Cerebellar nuclear complex (tissue), 1 donor: ENCODE measurements around the gene OXNAD1.

Experiments used
- DNase-seq, 2 experiments: peaks; one replicate each; lab custom pipeline; 2025; lab: John Stamatoyannopoulos, UW

OXNAD1 gene

GRCh38 chr3:16279010-16279801 is 14.2 kb downstream of the OXNAD1 start:
- no peak for DNase-seq

DNA sequence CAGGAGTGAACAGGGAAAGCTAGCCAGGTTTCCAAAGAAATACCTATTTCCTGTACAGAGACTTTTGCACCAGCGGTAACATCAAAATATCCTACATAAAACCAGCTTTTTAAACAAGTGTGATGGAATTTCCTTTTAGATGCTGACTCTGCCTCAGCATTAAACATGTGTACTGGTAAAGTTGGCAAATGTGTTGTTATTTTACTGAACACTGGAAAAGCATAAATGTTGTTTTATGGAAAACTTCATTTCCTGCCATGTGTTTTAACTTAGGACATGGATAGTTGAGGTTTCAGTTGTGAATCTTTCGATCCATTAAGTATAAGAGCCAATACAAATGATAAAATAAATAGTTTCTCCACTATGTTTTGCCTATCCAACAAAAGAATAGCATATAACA is 15.7 kb downstream of the OXNAD1 start:
- no peak for DNase-seq

- DNase-seq = no peak
These were observed 19.6 kb downstream of the OXNAD1 start for GRCh38 chr3:16284633-16285032.

DNA sequence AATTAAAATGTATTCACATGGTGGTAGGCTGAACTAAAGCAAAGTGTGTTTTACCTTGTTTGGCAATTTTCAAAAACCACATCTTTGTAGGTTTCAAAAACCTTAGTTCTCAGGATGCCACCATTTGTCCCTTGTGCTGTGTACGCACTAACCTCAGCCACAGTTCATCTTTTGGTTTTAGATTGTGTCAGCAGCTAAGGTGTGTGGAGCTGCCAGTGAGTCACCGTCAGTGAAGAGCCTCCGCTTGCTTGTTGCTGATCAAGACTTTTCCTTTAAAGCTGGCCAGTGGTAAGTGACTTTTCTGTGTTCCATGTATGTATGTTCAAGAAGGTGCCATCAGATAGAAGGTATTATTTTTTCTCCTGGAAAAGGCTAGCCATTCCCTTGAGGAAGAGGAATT is 21.1 kb downstream of the OXNAD1 start:
- no peak for DNase-seq

GRCh38 chr3:16286751-16287543 is 21.9 kb downstream of the OXNAD1 start:
- no peak for DNase-seq

DNA sequence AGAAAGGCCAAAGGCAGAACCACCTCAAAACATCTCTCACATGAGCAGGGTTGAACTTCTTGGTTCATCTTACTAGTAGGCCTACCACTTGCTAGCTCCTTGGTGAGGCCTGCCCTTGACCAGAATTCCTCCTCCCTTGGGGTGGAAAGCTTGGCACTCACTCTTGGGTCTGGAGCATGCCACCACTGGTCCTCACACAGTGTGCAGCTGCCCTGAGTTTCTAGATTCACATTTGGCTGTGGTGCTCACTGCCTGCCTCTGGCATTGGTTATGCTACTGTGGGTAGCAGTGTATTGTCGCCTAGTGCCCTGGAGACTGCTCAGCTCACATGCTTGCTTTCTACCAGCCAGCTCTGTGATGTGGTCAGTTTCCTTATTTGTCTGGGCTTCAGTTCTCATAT is 23.7 kb downstream of the OXNAD1 start:
- DNase-seq = no peak

- no peak for DNase-seq
These were observed 24.3 kb downstream of the OXNAD1 start for GRCh38 chr3:16289144-16289889.

DNA sequence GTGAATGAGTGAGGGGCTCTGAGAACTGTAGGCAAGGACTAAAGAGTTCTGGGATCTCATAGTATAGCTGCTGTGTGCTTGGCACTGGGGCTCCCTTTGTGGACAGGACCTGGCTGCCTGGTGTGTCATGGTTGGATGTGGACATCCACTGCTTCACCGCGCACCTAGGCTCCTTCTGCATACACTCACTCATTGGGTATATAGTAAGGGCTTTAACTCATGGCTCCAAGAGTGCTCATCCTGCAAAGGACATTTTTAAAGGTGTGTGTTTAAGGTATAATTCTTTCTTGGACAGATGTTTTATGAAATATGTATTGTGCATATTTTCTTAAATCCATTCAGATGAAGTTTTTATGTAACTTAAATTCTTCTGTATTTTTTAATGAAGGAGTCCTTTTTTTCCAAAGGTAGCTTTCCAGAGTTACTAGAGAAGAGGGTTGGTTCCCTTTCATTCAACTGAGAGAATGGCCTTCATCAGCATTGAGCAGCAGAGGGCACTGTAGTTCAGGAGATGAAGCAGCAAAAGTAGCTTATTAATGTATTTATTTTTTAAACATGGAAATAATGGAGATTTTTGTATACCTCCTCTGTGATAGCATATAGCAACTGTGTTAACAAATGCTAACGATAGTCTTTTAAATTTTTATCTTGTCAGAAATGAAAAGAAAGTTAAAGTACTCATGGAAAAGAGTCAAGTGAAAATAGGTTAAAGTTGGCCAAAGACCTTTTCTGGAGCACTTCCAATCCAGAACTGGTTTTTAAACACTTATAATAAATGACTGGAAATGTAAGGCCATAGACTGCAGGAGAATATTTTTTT is 25.2 kb downstream of the OXNAD1 start:
- DNase-seq = no peak

DNA sequence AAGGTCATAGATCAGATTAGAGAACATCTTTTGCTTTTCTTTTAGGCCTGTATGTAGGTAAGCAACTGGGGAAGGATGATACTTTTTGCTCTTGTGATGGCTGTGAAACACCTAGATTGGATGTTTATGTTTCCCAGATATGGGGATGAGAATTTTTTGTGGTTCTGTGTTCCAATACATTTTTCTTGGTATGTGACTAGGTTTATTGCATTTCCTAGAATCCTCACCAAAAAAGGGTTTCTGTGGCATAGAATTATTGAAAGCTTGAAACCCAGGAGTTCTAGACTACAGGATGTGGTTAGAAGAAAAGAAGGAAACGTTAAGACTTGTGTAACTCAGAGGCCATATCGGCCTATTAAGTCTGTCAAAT is 25.8 kb downstream of the OXNAD1 start:
- no peak for DNase-seq

GRCh38 chr3:16294844-16295243 is 29.8 kb downstream of the OXNAD1 start:
- no peak for DNase-seq

DNA sequence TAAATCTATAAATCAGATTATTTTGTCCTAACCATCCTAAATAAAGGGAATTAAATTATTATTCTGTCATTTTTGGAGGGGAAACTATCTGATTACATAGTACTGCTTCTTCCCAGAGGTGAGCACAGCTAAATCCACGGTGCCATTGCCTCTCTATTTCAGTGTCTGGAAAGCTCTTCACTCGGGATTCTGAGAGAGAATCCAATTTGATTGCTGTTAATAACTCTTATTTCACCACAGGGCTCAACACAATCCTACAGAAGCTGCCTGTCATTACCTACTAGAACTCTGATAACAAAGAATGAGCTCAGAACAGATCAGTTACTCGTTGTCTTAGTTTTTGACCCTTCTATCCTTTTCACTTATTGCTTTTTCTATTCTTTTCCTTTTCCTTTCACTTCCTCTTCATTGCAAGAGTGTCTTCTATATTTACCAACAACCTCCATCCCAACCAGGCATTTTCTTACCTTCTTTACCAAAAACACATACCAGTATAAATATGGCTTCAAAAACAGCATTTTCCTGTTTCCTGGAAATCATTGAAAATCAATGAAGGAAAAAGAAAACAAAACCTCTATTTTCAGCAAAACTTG is 30.4 kb downstream of the OXNAD1 start:
- no peak for DNase-seq

DNA sequence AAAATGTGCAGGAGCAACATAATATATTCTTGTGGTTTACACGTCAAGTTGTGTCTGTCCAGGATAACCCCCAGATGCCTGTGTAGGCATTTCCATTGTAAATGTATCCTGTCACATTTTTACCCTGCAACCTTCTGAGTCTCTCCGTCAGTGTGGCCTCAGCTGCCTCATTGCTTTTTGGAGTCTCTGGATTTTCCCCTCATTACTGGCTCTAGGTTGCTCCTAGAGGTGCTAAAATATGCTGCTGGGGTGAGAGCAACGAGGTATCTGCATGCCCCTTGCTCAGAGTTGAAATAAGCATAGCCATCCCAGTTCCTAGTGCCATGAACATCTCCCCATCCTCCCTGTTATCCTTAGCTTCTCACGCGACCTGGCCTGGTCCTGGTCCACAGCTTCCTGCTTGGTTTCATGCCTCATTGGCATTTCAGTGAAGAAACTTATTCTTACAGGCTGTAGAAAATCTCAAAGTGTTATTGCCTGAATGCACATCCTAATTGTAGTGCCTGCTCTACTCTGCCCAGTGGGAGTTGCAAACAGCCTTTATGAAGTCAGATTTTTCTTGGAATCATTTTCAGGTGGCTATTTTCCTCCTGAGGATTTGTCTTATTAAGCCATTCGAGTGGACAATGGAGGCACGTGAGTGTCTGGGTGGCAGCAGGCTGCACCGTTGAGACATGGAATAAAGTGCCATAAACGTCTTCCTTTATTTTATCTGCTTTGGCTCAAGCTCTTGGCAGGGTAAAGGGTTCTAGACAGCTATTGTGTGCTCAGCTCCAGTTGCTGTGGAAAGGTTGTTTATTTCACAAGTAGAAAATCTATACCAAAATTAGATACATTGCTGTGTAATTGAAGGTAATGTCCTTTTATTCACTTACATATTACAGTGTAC is 33.2 kb downstream of the OXNAD1 start:
- DNase-seq = no peak

DNA sequence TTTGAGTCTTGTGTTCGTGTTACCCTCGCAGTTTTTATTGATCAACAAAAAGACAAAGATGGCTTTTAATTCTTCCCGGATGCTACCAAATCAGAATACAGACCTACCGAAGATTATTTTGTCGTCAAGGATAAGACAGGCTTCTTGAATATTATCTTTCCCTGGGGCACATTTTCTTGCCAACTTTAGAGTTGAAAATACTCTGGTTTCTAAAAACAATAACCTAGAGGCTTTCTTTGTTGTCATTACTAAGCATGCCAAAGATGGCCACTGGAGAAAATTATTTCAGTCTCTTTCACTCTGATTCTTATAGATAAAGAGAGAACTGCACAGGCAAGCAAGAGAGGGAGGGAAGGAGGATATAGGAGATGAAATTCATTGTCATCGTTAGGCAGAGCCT is 33.9 kb downstream of the OXNAD1 start:
- no peak for DNase-seq

GRCh38 chr3:16299746-16300145 is 34.7 kb downstream of the OXNAD1 start:
- DNase-seq = no peak

DNA sequence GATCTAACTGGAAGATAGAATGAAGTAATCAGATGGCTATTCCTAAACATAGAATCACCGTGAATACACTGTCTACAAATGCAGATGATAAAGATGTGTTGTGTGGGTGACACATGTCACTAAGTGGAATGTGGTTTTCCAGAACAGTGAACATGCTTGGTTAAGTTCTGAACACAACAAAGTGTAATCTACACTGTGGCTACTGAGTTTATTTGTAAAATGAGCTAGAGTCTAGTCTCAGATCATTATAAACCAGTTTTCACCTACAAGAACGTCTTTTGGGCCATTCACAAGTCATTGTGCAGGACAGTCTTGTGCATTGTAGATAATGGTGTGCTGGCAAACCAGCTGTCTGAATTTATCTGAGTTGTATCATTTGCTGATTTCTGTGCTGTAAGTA is 35.3 kb downstream of the OXNAD1 start:
- no peak for DNase-seq

DNA sequence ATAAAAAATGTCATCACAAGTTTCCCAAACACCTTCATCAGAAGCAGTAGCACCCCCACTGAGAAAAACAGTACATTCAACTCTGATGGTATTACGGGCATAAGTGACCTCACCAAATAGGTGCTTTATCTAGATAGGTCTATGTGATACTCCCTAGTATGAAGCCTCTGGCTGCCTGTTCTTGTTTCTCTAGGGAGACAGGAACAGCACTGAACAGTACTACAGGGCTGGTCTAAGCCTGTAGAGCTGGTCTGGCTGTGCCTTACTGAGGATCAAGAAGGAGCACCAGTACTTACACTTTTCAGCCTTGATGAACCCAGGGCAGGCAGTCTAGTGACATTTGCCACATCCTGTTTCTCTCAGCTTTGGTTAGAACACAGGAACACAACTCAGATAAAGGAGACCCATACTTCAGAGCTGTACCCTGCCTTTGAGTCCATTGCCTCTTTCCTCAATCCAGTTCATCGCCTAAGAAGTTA is 35.9 kb downstream of the OXNAD1 start:
- DNase-seq = no peak

DNA sequence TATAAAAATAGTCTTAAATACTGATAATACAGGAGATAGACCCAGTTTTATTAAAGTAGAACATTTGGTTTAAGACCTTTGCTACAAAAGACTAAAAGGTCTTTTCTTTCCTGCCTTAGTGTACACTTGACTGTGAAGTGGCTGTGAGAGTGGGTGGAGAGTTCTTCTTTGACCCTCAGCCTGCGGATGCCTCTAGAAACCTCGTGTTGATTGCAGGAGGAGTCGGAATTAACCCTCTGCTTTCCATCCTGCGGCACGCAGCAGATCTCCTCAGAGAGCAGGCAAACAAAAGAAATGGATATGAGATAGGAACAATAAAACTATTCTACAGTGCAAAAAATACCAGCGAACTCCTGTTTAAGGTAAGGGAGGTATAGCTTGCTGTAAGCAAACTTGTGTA is 36.5 kb downstream of the OXNAD1 start:
- DNase-seq = no peak

DNA sequence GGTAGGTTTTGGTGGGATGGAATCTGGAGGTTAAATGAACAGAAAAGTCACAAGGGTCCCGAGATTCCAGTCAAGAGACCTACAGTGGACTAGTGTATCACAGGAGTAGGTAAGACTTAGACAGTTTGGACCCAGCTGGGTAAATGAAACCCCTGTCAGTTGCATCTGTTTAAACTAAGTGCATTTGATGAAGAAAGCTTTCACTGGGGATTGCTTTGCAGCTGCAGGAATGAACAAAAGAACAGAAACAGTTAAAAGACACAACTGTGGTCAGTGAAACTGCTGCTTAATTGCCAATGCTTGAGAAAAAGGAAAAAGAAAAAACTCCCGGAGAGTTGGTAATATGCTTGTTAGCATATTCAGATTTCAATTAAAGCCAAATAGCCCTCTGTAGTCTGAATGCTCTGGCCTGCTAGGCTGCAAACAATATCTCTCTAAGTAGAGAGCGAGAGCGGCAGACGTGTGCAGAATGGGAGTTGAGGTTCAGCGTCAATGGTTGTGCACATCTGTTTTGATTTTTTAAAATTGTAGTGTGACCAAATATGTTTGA is 37.1 kb downstream of the OXNAD1 start:
- DNase-seq = no peak

DNA sequence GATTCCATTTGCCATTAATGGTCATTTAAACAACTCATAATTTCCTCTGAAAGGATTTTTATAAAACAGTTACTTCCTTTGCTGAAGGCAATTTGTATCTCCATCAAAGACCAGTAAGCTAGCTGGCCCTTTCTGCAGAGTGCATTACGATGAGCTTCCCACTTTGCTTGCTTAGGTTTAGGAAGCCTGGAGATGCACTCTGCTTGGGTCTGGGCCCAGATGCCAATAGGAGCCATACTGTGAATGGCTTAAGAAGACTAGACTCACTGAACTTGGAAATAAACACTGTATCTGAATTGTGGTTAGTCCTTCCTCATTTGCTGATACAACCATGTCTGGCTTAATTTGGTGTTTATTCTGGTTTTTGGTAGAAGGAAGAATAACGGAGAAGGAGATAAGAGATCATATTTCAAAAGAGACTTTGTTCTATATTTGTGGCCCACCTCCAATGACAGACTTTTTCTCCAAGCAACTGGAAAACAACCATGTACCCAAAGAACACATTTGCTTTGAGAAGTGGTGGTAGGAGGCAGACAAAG is 38.1 kb downstream of the OXNAD1 start:
- DNase-seq = no peak
